ENCODE results near the gene OR3A2. TPM values are rescaled to one million over a fixed set of nuclear protein-coding genes. Genes with fewer than 3 reads are reported as not detected.

Gene OR3A2
- total RNA-seq = not detected in 2 replicates

DNA sequence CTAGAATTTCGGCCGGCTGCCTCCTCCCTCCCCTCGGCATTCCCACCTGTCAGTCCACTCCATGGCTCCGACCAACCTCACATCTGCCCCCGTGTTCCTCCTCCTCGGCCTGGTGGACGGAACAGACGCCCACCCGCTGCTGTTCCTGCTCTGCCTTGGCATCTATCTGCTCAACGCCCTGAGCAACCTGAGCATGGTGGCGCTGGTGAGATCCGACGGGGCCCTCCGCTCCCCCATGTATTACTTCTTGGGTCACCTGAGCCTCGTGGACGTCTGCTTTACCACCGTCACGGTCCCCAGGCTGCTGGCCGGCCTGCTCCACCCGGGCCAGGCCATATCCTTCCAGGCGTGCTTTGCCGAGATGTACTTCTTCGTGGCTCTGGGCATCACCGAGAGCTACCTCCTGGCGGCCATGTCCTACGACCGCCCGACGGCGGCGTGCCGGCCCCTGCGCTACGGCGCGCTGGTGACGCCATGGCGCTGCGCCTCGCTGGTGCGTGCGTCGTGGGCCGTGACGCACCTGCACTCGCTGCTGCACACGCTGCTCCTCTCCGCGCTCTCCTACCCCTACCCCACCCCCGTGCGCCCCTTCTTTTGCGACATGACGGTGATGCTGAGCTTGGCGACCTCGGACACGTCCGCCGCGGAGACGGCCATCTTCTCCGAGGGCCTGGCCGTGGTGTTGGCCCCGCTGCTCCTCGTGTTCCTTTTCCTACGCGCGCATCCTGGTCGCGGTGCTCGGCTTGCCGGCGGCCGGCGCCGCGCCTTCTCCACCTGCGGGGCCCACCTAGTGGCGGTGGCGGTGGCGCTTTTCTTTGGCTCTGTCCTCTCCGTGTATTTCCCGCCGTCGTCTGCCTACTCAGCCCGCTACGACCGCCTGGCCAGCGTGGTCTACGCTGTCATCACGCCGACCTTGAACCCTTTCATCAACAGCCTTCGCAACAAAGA is at the start of gene OR3A2:
Gene OR3A2 (minus strand): TSS at position 440 of the 948 bp plus-strand sequence.

DNA sequence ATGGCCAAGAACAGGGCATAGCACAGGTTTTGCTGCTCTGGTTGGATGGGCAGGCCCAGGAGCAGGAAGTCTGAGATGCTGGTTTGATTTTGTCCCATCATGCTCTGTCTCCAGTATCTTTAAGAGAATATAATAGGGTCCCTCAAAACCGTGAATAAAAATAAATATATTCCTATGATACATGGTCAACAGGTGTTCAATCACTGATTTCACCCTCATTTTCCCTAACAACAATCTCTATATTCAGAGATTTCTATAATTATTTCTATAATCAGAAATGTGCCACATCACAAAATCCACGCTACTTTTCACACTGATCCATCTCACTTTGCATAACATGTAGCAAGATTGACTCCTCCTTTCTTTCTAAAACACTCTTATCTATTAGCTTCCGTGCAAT is 47.6 kb upstream of the OR3A2 start, which contains the start of gene OR1E2:
Gene OR1E2 (minus strand): TSS at position 101 of the 400 bp plus-strand sequence. CDS start 0 bp downstream, at position 101.

DNA sequence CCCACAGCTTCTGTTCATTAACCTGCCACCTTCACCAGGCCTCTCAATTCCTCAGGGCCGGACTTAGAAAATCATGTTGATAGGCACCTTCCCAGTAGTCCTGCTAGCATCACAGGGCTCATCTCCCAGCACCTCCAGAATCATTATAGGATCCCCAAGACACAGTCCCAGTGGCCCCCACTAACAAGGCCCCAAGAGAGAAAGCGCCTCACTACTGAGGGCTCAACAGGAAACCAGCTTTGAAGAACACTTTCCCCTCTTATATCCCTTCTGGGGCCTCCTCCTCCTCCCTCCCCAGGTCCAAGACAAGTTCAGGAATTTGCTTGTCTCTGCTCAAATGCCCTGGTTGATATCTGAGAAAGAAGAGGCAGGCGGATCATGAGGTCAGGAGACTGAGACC is 25.0 kb upstream of the OR3A2 start, which contains the start of gene OR3A3:
Gene OR3A3 (plus strand): TSS at position 301 of the 400 bp plus-strand sequence.

DNA sequence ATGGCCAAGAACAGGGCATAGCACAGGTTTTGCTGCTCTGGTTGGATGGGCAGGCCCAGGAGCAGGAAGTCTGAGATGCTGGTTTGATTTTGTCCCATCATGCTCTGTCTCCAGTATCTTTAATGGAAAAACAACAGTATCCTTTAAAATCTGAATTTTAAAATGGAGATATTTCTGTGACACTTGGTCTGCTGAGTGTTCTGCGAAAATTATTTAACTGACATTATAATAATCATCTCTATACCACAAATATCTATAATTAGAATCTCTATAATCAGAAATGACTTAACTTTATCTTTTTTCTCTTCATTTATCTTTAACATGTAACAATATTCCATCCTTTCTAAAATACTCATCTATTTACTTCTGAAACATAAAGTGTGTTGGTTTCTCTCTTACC is 12.2 kb upstream of the OR3A2 start, which contains the start of gene OR1E1:
Gene OR1E1 (minus strand): TSS at position 101 of the 400 bp plus-strand sequence. CDS start 0 bp downstream, at position 101.

DNA sequence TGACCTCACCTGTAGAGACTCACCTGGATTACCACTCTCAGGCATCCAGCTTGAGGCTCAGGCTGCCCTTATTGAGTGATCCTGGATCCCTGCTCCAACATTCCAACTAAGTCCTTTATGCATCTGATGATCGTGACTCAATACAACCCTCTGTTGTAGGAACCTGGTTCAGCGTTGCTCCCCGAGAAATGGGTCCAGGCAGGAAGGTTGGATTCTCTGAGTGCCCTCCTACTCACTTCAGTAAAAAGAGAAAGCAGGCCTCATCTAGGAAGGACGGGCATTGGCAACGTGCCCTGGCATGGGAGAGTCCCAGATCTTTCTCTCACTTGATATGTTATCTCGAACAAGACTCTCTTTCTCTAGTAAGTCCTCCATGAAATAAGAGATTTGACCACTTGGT is 87.8 kb downstream of the OR3A2 start, which contains the start of gene OR3A1:
Gene OR3A1 (minus strand): TSS at position 101 of the 400 bp plus-strand sequence. CDS start 5,778 bp downstream, outside the sequence.

Other genes with a start within 250 kb of the OR3A2 start
- gene OR1A2, start 188.8 kb downstream of the OR3A2 start, total RNA-seq = not detected in 2 replicates
- gene OR1A1, start 178.6 kb downstream of the OR3A2 start, total RNA-seq = not detected in 2 replicates
- under 0.01 TPM in 2 replicates for gene OR3A1, start 87.9 kb downstream of the OR3A2 start, total RNA-seq
- gene OR1E1, start 12.1 kb upstream of the OR3A2 start, total RNA-seq = not detected in 2 replicates
- not detected in 2 replicates for gene OR3A3, start 25.1 kb upstream of the OR3A2 start, total RNA-seq
- not detected in 2 replicates for gene OR1E2, start 47.5 kb upstream of the OR3A2 start, total RNA-seq
- 1.5 TPM in 1 of 2 replicates, not detected in the other for gene SPATA22, start 85.5 kb upstream of the OR3A2 start, total RNA-seq
- 0.19 and 0.85 TPM in 2 replicates for gene ASPA, start 89.7 kb upstream of the OR3A2 start, total RNA-seq
- gene TRPV3, start 171.5 kb upstream of the OR3A2 start, total RNA-seq = 0.77 and 2.0 TPM in 2 replicates
- gene TRPV1, start 223.1 kb upstream of the OR3A2 start, total RNA-seq = 0.58 and 1.7 TPM in 2 replicates
- 11.7 and 13.0 TPM in 2 replicates for gene SHPK, start 249.9 kb upstream of the OR3A2 start, total RNA-seq

Data from regular cardiac myocyte (primary cell).